HG03175 (cell line): ENCODE measurements around the gene TBL3.

Experiments used
- ATAC-seq: cut with Tn5 transposase; IDR thresholded peaks from one replicate; pipeline ENCODE4 v1.9.1; 2021; ENCODE audit warnings: mild to moderate bottlenecking, moderate library complexity; ENCODE audit not compliant: unreplicated experiment

Gene TBL3

DNA sequence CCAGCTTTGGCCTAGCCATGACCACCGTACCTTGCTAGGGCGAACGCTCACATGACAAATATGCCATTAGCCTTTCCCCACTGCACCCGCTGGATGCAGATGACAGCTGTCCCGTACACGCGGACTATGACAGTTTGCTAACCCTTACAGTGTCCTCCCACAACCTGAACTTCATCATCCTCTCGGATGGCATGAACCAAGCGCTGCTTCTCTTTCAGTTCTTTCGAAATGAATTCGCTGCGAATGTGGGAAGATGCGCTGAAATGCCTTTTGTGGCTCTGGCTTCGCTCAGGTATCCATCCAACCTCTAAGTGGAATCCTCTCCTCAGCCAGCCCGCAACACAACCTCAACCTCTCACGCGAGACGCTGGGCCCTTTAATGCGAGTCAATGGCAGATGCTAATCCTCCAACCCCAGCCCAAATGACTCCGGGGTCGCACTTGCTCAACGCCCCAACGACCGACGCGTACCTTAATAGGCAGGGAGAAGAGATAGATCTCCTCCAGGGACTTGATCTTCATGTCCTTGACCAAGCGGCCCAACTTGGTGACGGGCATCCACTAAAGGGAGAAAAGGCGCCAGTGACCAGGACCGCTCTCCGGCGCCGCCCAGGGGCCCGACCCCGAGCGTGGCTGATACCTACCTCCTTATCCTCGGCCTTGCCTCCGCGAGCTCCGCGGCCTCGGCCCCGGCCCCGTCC lies 7.9 kb upstream of the TBL3 start:
- ATAC-seq: peak; percentile 5

GRCh38 chr16:1964506-1965395 lies 7.1 kb upstream of the TBL3 start, which contains the start of gene RPS2:
TSS of gene RPS2 (minus strand) at chr16:1964826. CDS start at chr16:1964625, 201 bp downstream.
- peak; percentile 90 for ATAC-seq

DNA sequence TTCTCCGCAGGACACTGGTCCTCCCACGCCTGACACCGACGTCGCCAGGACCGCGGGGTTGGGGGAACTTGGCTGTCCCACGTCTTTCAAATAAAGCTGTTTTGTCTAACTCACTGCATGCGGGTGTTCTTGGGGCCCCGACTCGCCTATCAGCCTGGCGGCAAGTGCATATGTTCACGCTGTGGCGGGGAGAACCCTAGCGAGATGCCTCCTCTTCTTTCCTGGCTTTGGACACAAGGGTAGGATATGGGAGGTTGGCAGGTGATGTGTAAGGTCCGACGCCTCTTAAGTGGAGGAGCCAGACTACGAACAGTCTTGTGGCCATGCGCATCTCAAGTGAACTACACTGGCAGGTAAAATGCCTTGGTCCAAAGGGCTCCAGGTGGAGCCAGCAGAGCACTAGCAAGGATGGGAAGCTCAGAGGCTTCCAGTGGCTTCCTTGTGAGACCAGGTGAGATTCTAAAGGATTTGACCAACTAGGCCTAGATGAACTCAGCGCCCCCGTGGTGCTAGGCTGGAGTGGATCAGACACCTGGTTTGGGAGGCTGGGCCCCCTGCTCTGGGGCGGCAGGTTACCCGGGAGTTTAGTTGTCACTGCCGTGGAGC lies 6.4 kb upstream of the TBL3 start:
- no peak for ATAC-seq

DNA sequence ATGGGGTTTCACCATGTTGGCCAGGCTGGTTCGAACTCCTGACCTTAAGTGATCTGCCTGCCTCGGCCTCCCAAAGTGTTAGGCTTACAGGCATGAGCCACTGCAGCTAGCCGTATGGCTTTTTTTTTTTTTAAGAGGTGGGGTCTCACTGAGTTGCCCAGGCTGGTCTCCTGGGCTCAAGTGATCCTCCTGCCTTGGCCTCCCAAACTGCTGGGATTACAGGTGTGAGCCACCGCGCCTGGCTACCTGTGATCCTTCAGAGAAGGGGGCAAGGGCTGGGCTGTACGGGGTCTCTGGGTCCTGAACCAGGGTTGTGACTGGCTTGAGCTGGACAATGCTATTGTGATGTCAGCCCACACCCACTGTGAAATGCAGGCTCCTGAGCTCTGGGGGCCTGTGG lies 5.4 kb upstream of the TBL3 start, which contains the start of gene RNF151:
TSS of gene RNF151 (plus strand) at position 397 of the 400 bp plus-strand sequence. CDS start 26 bp downstream, outside the sequence.
- ATAC-seq: no peak

GRCh38 chr16:1968146-1968953 lies 3.5 kb upstream of the TBL3 start:
- no peak for ATAC-seq

DNA sequence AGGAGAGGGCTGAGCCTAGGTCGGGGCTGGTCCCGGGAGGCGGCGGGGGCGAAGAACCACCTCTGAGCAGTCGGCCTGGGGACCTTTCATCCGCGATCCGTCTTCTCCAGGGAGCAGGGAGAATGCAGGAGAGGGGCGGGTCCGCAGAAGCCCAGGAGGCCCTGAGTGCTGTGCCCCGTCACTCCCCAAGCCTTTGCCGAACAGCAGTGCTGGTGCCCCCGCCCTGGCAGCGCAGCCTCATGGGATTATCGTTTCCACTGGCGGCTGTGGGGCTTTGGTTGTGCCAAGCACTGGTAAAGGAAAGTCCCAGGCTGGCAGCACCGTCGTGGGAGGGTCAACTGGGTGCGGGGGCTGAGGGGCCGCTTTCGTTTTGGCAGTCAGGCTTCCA lies 631 bp downstream of the TBL3 start:
- ATAC-seq: no peak

DNA sequence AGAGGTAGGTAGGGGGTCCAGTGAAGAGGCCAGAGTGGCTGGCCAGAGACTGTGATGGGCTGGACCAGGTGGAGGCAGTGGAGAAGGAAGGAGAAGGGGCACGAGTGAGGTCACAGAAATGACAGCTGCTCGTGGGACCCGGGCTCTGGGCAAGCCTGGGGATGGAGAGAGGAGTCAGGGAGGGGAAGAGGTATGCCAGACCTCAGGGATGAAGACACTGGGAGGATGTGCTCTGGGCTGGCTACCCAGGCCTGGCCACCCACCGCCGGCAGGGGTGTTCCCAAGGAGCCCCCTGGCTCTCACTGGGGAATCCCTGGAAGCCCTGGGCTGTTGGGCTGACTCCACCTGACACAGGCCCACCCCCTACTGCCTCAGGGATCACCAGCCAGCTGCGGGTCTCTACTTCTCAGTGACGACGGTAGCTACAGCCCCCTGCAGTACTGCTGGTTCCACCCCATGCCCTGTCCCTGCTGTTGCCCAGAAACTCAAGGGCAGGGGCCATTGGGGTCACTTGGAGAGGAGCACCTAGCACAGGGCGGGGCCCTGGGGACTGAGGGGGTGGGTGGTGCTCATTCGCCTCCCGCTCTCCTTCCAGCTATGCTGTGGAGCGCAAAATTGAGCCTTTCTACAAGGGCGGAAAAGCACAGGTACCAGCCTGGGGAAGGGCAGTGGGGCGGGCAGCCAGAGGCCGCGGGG lies 1.8 kb downstream of the TBL3 start:
- no peak for ATAC-seq

DNA sequence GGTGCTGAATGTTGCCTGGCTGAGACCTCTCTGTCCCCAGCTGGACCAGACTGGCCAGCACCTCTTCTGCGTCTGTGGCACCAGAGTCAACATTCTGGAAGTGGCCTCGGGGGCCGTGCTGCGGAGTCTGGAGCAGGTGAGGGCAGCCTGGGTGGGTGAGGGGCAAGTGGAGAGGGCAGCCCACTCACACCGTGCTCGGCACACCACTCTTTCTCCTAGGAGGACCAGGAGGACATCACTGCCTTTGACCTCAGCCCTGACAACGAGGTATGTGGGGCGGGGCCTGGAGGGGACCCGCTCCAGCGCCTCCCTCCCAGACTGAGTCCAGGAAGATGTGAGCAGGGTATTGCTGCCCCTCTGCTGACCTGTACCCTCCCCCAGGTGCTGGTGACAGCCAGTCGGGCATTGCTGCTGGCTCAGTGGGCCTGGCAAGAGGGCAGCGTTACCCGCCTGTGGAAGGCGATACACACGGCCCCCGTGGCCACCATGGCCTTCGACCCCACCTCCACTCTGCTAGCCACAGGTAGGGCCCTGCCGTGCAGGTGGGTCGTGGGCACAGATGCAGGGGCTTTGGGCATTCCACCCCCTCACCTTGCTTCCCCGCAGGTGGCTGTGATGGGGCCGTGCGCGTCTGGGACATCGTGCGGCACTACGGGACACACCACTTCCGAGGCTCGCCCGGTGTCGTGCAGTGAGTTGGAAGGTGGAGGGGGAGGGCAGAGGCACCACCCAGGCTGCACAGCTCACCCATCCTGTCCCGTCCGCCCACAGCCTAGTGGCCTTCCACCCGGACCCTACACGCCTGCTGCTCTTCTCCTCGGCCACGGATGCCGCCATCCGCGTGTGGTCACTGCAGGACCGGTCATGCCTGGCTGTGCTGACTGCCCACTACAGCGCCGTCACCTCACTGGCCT lies 2.6 kb downstream of the TBL3 start:
- no peak for ATAC-seq

DNA sequence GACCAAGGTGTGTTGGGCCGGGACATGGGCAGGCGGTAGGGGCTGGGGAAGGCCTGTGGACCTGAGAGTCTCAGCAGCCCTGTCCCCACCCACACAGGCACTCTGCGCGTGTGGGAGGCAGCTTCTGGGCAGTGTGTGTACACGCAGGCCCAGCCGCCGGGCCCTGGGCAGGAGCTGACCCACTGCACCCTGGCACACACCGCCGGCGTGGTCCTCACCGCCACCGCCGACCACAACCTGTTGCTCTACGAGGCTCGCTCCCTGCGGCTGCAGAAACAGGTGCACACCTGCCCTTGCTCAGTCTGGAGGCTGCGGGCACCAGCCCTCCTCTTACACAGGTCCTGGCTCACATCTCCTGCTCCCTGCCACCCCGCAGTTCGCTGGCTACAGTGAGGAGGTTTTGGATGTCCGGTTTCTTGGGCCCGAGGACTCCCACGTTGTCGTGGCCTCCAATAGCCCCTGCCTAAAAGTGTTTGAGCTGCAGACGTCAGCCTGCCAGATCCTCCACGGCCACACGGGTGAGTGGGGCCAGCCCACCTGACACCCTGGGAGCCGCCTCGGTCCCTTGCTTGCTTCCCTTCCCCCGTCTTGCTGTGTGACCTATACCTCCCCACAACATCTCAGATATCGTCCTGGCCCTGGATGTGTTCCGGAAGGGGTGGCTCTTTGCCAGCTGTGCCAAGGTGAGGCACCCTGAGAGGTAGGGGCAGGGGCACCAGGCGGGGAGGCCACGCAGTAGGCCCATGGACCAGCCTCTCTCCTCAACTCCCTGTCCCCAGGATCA lies 3.8 kb downstream of the TBL3 start:
- ATAC-seq: no peak

DNA sequence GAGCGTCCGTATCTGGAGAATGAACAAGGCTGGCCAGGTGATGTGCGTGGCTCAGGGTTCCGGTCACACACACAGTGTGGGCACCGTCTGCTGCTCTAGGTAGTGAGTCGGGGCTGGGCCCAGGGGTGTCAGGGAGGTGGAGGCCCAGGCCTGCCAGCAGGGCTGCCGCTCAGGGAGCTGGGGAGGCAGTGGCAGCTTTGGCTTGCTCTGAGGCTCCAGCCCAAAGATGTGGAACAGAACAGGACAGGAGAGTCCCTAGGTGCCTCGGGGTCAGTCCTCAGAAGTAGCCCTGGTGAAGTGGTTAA lies 4.3 kb downstream of the TBL3 start:
- no peak for ATAC-seq

- no peak for ATAC-seq
These were observed 5.4 kb downstream of the TBL3 start for GRCh38 chr16:1976951-1977874.

- ATAC-seq: no peak
These were observed 6.0 kb downstream of the TBL3 start for GRCh38 chr16:1977875-1978268.

GRCh38 chr16:1978476-1979120 lies 6.7 kb downstream of the TBL3 start:
- ATAC-seq: no peak

GRCh38 chr16:1979271-1980029 lies 7.6 kb downstream of the TBL3 start:
- ATAC-seq: no peak

GRCh38 chr16:1980030-1980769 lies 8.3 kb downstream of the TBL3 start:
- no peak for ATAC-seq

DNA sequence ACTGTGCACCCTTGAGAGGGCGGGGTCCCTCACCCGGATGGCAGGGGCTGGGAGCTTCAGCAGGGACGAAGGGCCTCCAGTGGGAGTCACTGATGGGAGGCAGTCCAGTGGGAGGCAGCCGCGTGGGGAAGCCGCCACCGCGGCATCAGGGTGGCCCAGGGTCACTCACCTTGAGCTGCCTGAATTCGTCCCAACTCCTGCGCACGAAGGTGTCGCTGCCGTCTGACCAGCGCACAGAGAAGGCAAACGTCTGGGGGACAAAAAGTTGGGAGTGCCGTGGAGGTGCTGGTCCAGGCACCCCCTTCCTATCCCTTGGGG lies 8.9 kb downstream of the TBL3 start:
- ATAC-seq: no peak
